ENCODE data around the gene PRM3.

Gene PRM3

DNA sequence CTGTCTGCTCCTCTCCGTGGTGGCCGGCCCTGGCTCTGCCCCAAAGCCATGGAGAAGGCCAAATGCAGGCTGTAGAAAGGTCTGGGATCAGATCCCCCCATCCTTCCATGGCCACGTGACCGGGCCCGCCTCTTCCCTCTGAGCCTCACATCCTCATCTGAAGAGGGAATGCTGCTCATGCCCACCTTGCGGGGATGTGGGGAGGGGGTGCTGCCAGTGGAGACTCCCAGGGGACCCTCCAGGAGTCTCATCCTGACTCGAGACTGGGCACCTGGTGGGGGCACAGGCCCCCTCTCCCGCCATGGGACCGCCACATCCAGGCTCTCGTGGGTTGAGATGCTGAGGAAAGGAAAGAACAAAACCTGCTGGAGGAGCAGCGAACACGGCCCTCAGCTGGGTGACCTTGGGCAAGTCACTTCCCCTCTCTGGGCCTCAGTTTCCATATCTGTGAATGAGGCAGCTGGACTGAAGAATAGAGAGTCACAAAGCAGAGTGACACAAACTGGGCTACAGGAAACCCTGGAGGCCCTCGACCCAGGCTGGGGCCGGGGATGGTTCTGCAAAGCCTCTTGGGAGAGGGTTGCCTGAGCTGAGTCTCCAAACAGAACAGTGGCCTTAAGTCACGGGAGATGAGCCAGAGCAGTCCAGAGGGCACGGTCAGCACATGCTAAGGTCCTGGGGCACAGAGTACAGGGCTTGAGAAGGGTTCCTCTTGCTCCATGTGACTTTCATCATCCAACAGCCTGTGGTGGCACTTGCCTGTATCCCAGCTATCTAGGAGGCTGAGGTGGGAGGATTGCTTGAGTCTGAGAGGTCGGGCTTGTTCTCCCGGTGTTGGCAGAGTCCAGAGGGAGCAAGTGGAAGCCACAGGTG lies 47.5 kb downstream of the PRM3 start:
- no peak for DNase-seq (ENCODE audit: low read depth in 2 of 3, low spot score in 2 of 3)

DNA sequence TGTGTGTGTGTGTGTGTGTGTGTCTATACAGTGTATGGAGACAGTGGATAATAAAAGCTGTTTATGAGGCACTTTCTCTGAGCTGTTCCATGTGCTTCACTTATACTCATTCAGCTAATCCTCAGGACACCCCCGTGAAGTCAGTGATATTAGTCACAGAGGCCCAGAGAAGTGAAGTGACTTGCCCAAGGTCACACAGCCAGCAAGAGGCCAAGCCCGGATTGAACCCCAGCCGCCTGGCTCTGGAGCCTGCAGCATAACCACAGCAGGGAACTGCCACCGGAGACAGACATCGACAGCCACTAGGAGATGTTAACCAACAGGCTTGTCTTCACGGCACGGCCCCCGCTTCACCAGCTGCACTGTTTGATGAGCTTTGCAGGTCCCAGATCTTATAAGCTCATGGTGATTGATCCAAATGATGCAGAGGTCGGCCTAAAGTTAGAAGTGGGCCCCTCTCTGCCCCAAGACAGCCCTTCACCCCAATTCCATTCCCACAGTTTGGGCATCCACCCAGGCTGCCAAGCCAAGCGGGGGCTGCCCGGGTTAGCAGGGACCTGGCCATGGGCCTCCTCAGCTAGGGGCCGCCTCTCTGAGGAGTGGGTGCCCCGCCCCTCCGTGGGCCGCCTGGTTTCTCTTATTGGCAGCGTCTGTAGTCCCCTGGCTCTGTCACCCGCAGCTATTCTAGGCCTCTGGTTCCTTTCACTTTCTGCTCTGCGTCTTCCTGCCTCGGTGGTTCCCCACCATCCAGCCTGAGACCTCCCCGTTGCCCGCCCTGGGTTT lies 48.3 kb downstream of the PRM3 start:
- peak; percentile 68 to 74 (median 69) for DNase-seq (ENCODE audit: low read depth in 2 of 3, low spot score in 2 of 3)

- peak in 2 of 3 experiments; percentile 49 to 54 for DNase-seq (ENCODE audit: low read depth in 2 of 3, low spot score in 2 of 3)
These were observed 49.1 kb downstream of the PRM3 start for GRCh38 chr16:11224096-11224893.

Measured in activated CD8-positive, alpha-beta memory T cell treated with anti-CD3 and anti-CD28 coated beads for 48 hours (primary cell).